ENCODE results near the gene PCDHGA9.
"Not testable (repeated sequence)": the region's sequence is repeated elsewhere in the genome, so short reads cannot be mapped to it uniquely, and the experiment has no call there.

The PCDHGA9 gene

DNA sequence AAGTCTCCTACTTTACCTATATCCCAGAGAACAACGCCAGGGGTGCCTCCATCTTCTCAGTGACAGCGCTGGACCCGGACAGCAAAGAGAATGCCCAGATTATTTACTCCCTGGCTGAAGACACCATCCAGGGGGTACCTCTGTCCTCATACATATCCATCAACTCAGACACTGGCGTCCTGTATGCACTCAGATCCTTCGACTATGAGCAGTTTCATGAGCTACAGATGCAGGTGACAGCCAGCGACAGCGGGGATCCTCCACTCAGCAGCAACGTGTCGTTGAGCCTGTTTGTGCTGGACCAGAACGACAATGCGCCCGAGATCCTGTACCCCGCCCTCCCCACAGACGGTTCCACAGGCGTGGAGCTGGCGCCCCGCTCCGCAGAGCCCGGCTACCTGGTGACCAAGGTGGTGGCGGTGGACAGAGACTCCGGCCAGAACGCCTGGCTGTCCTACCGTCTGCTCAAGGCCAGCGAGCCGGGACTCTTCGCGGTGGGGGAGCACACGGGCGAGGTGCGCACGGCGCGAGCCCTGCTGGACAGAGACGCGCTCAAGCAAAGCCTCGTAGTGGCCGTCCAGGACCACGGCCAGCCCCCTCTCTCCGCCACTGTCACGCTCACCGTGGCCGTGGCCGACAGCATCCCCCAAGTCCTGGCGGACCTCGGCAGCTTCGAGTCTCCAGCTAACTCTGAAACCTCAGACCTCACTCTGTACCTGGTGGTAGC, 12.1 kb downstream of the PCDHGA9 start:
- not testable (repeated sequence) for DNase-seq (ENCODE audit: low read depth)

DNA sequence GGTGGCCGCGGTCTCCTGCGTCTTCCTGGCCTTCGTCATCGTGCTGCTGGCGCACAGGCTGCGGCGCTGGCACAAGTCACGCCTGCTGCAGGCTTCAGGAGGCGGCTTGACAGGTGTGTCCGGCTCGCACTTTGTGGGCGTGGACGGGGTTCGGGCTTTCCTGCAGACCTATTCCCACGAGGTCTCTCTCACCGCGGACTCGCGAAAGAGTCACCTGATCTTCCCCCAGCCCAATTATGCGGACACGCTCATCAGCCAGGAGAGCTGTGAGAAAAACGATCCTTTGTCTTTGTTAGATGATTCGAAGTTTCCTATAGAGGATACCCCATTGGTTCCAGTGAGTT, 12.7 kb downstream of the PCDHGA9 start:
- DNase-seq (ENCODE audit: low read depth): not testable (repeated sequence)

DNA sequence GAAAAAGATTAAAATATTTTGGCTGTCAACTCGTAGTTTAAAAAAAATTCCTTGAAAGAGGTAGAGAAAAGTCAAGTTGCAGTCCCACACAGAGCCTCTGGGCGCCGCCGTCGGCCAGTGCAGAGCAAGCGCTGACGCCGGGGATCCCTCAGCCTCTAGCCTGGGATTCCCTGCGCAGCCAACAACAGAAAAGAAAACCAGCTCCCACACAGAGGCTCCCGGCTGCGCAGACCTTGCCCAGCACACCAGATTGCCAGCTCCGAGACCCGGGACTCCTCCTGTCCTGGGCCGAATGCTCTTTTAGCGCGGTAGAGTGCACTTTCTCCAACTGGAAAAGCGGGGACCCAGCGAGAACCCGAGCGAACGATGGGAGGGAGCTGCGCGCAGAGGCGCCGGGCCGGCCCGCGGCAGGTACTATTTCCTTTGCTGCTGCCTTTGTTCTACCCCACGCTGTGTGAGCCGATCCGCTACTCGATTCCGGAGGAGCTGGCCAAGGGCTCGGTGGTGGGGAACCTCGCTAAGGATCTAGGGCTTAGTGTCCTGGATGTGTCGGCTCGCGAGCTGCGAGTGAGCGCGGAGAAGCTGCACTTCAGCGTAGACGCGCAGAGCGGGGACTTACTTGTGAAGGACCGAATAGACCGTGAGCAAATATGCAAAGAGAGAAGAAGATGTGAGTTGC, 15.1 kb downstream of the PCDHGA9 start, which contains the start of gene PCDHGB7:
PCDHGB7 (plus strand) TSS at position 184 of the 679 bp plus-strand sequence; CDS start at position 367, 183 bp downstream.
- peak; percentile 80 for DNase-seq (ENCODE audit: low read depth)

DNA sequence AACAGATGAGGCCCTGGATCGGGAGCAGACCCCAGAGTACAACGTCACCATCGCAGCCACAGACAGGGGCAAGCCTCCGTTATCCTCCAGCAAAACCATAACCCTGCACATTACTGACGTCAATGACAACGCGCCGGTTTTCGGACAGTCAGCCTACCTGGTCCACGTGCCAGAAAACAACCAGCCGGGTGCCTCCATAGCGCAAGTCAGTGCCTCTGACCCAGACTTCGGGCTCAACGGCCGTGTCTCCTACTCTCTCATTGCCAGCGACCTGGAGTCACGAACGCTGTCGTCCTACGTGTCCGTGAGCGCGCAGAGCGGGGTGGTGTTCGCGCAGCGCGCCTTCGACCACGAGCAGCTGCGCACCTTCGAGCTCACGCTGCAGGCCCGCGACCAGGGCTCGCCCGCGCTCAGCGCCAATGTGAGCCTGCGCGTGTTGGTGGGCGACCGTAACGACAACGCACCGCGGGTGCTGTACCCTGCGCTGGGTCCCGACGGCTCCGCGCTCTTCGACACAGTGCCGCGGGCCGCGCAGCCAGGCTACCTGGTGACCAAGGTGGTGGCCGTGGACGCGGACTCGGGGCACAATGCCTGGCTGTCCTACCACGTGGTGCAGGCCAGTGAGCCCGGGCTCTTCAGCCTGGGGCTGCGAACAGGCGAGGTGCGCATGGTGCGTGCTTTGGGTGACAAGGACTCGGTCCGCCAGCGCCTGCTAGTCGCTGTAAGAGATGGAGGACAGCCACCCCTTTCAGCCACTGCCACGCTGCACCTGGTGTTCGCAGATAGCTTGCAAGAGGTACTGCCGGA, 16.7 kb downstream of the PCDHGA9 start:
- no peak for DNase-seq (ENCODE audit: low read depth)

DNA sequence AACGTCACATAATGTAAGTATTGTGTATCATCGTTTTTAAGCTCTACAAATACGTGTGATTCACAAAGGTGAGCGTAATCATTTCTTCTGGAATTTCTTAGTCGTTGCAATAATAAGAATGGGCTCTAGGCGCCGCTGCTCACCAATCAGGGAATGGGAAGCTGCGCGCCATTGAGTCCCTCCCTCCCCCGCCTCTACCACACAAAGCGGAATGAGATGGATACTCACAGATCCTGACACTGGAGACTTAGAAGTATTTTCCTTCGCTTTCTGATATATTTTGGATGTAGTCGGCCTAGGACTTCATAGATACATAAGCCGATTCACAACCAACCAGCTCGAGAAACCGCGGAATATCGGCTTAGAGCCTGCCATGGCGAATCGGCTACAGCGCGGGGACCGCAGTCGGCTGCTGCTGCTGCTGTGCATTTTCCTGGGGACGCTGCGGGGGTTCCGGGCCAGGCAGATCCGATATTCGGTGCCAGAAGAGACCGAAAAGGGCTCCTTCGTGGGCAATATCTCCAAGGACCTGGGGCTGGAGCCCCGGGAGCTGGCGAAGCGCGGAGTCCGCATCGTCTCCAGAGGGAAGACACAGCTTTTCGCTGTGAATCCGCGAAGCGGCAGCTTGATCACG, 18.4 kb downstream of the PCDHGA9 start, which contains the start of gene PCDHGA11:
PCDHGA11 (plus strand) TSS at position 197 of the 634 bp plus-strand sequence; CDS start at position 374, 177 bp downstream.
- peak; percentile 75 for DNase-seq (ENCODE audit: low read depth)

DNA sequence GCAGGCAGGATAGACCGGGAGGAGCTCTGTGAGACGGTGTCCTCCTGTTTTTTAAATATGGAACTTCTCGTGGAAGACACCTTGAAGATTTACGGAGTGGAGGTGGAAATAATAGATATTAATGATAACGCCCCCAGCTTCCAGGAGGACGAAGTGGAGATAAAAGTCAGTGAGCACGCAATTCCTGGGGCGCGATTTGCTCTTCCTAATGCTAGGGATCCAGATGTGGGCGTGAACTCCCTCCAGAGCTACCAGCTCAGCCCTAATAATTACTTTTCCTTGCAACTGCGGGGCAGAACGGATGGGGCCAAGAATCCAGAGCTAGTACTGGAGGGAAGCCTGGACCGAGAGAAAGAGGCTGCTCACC, 18.9 kb downstream of the PCDHGA9 start:
- DNase-seq (ENCODE audit: low read depth): peak; percentile 22

DNA sequence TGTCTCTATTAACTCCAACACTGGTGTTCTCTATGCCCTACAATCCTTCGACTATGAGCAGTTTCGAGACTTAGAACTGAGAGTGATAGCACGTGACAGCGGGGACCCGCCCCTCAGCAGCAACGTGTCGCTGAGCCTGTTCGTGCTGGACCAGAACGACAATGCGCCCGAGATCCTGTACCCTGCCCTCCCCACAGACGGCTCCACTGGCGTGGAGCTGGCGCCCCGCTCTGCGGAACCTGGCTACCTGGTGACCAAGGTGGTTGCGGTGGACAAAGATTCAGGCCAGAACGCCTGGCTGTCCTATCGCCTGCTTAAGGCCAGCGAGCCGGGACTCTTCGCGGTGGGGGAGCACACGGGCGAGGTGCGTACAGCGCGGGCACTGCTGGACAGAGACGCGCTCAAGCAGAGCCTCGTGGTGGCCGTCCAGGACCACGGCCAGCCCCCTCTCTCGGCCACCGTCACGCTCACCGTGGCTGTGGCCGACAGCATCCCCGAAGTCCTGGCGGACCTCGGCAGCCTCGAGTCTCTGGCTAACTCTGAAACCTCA, 20.2 kb downstream of the PCDHGA9 start:
- DNase-seq (ENCODE audit: low read depth): no peak

DNA sequence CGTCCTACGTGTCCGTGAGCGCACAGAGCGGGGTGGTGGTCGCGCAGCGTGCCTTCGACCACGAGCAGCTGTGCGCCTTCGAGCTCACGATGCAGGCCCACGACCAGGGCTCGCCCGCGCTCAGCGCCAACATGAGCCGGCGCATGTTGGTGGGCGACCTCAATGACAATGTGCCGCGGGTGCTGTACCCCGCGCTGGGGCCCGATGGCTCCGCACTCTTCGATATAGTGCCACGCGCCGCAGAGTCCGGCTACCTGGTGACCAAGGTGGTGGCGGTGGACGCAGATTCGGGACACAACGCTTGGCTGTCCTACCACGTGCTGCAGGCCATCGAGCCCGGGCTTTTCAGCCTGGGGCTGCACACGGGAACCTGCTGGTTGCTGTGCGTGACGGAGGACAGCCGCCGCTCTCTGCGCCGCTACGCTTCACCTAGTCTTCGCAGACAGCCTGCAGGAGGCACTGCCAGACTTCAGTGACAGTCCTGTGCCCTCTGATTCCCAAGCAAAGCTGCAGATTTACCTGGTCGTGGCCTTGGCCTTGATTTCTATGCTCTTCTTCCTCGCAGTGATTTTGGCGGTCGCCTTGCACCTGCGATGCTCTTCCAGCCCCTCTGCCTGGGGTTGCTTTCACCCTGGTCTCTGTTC, 25.3 kb downstream of the PCDHGA9 start:
- no peak for DNase-seq (ENCODE audit: low read depth)

DNA sequence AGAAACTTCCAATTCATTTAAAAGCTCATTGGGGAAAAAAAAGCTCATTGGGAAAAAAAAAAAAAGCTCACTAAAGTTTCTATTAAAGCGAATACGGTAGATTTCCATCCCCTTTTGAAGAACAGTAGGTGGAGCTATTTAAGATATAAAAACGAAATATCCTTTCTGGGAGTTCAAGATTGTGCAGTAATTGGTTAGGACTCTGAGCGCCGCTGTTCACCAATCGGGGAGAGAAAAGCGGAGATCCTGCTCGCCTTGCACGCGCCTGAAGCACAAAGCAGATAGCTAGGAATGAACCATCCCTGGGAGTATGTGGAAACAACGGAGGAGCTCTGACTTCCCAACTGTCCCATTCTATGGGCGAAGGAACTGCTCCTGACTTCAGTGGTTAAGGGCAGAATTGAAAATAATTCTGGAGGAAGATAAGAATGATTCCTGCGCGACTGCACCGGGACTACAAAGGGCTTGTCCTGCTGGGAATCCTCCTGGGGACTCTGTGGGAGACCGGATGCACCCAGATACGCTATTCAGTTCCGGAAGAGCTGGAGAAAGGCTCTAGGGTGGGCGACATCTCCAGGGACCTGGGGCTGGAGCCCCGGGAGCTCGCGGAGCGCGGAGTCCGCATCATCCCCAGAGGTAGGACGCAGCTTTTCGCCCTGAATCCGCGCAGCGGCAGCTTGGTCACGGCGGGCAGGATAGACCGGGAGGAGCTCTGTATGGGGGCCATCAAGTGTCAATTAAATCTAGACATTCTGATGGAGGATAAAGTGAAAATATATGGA, 27.9 kb downstream of the PCDHGA9 start, which contains the start of gene PCDHGA12:
PCDHGA12 (plus strand) TSS at position 176 of the 782 bp plus-strand sequence; CDS start at position 429, 253 bp downstream.
- peak; percentile 66 for DNase-seq (ENCODE audit: low read depth)

DNA sequence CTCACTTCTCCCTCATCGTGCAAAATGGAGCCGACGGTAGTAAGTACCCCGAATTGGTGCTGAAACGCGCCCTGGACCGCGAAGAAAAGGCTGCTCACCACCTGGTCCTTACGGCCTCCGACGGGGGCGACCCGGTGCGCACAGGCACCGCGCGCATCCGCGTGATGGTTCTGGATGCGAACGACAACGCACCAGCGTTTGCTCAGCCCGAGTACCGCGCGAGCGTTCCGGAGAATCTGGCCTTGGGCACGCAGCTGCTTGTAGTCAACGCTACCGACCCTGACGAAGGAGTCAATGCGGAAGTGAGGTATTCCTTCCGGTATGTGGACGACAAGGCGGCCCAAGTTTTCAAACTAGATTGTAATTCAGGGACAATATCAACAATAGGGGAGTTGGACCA, 28.7 kb downstream of the PCDHGA9 start:
- no peak for DNase-seq (ENCODE audit: low read depth)

DNA sequence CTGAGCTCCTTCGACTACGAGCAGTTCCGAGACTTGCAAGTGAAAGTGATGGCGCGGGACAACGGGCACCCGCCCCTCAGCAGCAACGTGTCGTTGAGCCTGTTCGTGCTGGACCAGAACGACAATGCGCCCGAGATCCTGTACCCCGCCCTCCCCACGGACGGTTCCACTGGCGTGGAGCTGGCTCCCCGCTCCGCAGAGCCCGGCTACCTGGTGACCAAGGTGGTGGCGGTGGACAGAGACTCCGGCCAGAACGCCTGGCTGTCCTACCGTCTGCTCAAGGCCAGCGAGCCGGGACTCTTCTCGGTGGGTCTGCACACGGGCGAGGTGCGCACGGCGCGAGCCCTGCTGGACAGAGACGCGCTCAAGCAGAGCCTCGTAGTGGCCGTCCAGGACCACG, 29.7 kb downstream of the PCDHGA9 start:
- DNase-seq (ENCODE audit: low read depth): not testable (repeated sequence)

DNA sequence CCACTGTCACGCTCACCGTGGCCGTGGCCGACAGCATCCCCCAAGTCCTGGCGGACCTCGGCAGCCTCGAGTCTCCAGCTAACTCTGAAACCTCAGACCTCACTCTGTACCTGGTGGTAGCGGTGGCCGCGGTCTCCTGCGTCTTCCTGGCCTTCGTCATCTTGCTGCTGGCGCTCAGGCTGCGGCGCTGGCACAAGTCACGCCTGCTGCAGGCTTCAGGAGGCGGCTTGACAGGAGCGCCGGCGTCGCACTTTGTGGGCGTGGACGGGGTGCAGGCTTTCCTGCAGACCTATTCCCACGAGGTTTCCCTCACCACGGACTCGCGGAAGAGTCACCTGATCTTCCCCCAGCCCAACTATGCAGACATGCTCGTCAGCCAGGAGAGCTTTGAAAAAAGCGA, 30.1 kb downstream of the PCDHGA9 start:
- not testable (repeated sequence) for DNase-seq (ENCODE audit: low read depth)

DNA sequence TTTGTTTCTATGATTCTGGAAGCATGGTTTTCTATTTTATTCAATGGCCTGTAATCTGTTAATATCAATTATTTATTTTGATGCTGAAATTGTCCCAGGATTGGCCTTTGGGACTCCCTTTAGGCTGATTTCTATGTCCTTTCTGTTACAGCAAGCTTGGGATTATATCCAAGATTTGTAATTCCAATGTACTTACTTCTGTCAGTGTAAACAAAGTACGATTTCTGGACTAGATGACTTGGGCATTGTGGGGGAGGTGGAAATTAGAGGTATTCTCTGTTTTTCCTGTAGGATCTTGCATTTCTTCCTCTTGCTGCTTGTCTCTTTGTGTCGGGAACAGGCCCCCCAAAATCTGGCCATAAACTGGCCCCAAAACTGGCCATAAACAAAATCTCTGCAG, 31.4 kb downstream of the PCDHGA9 start:
- DNase-seq (ENCODE audit: low read depth): no peak

DNA sequence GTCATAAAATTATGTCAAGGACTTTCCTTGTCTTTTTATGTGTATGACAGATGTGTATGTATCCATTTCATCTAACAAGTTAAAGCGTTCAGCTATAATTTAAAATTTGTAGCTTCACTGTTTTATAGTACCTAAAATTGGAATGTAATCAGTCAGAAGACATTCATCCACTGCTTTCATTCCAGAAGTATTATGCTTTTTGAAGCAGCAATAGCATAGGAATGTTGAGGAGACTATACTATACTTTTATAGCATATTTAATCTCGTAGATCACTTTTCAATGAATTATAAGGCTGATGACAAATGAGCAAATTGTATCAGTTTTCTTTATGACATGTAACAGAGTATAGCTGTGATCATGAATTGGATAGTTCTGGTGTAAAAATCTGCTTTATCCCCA, 34.6 kb downstream of the PCDHGA9 start:
- DNase-seq (ENCODE audit: low read depth): peak; percentile 37

DNA sequence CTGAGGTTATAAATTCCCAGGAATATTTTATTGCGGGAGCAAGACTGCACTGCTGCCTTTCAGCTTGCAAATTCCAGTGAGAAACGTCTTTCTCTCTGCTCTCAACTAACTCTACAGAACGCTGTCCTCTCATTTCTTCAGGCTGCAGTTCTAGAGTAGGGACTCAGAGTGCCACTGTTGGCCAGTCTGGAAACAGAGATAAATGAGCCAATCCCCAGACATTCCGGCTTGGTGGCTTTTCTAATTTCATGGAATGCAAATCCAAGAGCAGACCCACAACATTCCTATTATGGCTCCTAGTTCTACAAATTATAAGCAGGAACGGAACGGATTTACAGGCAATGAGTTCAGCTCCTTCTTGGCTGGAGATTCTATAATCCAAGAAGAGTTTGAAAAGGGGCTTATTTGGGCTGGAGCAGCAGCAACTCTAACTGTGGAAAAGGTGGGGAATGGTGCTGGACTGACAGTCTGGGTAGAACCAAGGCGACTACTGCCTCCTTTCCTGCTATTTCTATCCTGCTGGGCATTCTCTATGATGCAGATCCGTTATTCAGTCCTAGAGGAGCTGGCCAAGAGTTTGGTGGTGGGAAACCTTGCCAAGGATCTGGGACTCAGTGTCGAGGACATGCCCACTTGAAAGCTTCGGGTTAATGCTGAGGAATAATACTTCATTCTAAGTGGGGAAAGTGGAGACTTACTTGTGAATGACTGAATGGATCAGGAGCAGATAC, 37.0 kb downstream of the PCDHGA9 start:
- no peak for DNase-seq (ENCODE audit: low read depth)

DNA sequence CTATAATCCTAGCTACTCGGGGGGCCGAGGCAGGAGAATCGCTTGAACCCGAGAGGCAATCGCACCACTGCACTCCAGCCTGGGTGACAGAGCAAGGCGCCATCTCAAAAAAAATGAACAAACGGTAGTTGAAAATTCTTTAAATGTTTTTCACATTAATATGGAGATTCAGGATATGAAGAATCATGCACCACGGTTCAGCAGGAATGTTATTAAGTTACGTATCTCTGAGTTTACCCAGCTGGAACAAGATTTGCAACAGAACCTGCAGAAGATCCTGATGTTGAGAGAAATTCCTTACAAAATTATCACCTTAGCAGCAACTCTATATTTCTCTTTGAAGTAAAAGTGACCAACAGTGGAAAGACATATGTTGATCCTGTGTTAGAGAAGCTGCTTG, 37.8 kb downstream of the PCDHGA9 start:
- no peak for DNase-seq (ENCODE audit: low read depth)

DNA sequence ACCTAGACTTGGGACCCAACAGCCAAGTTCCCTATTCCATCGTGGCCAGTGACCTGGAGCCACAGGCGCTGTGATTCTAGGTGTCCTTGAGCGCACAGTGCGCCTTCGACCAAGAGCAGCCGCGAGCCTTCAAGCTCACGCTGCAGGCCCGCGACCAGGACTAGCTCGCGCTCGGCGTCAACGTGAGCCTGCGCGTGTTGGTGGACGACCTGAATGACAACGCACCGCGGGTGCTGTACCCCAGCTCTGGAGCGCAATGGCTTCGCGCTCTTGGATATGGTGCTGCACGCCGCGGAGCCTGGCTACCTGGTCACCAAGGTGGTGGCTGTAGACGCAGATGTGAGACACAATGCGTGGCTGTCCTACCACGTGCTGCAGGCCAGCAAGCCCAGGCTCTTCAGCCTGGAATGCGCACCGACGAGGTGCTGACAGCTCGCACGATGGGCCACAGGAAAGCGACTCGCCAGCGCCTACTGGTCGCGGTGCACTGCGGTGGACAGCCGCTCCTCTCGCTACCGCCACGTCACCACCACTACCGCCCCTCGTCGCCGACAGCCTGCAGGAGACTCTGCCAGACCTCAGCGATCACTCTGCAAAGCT, 39.1 kb downstream of the PCDHGA9 start:
- DNase-seq (ENCODE audit: low read depth): no peak
